Left renal cortex interstitium (tissue), 4 donors: ENCODE data around the gene DCLK2. TPM values are rescaled to one million over a fixed set of nuclear protein-coding genes. Genes with fewer than 3 reads are reported as not detected.

ENCODE experiments used
- DNase-seq, 4 donors: peaks; one replicate each; pipeline ENCODE4 v3.0.0-alpha.2; 2013; ENCODE audit warnings: low read depth in 4 of 4, low spot score in 2 of 4, missing footprints in 1 of 4
- polyA plus RNA-seq, 4 donors: library from polyadenylated mRNA; unstranded; fragments of 120-200 nt; gene quantifications; one replicate each; pipeline ENCODE4 v1.2.1, GENCODE V29; 2013; ENCODE audit not compliant: insufficient read length in 4 of 4

Gene DCLK2
- polyA plus RNA-seq, 4 donors, result 11.7 to 13.2 (median 12.2) TPM

DNA sequence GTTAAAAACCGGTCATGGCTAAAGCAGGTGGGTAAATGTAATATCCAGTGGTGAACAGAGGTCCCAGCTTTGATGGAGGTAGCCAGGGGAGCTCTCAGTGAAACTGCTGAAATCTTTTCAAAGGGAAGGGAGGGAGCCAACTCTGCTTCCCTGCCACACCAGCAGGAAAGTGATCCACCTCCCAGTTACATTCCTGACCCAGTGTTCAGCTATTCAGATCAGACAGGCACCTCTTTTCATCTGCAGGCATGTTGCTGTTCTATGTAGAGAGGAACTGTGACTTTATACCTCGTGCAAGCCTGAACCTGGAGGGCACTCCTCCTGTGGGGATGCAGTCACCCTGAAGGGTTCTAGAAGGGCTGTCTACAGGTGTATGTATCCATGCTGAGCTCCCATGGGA is 37.6 kb downstream of the DCLK2 start:
- DNase-seq, result no peak

GRCh38 chr4:150116506-150116905 is 38.3 kb downstream of the DCLK2 start:
- DNase-seq, result no peak

DNA sequence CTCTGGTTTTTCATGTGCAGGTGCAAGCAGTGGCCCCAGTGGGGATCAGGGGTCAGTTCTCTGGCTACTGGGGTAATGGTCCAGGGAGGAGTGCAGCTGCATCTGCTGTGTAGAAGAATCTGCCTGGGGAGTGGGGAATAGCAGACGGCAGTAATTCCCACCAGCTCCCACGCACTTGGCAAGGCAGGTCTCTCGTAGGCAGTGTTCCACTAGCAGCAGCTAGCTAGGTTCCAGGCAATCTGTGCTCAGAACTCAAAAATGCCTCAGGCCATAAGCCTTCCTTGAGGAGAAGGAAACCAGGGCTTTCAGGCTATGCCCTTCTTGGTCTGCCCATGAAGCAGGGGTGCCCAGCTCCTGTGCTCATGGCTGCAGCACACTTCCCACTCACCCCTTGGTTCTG is 38.8 kb downstream of the DCLK2 start:
- DNase-seq, result no peak

GRCh38 chr4:150117629-150118028 is 39.4 kb downstream of the DCLK2 start:
- DNase-seq, result no peak

DNA sequence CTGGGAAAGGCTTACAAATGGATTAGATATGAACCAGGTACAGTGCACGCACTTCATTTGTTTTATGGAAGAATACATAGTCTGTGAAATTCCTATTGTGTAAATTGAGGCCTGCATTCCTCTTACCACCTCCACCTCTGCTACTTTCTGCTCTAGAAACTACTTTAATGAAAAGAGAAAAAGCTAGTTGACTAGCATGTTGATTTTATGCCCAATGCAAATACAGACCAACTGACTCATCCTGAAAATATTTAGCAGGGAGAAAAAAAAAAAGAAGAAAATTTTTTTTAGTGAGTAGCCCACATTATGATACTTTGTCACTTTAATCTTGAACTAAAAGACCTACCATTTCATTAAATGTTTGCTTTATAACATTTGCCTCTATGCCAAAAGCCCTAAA is 41.2 kb downstream of the DCLK2 start:
- no peak for DNase-seq

GRCh38 chr4:150123087-150123486 is 44.8 kb downstream of the DCLK2 start:
- DNase-seq, result no peak

GRCh38 chr4:150123796-150124677 is 45.8 kb downstream of the DCLK2 start:
- DNase-seq, result no peak

DNA sequence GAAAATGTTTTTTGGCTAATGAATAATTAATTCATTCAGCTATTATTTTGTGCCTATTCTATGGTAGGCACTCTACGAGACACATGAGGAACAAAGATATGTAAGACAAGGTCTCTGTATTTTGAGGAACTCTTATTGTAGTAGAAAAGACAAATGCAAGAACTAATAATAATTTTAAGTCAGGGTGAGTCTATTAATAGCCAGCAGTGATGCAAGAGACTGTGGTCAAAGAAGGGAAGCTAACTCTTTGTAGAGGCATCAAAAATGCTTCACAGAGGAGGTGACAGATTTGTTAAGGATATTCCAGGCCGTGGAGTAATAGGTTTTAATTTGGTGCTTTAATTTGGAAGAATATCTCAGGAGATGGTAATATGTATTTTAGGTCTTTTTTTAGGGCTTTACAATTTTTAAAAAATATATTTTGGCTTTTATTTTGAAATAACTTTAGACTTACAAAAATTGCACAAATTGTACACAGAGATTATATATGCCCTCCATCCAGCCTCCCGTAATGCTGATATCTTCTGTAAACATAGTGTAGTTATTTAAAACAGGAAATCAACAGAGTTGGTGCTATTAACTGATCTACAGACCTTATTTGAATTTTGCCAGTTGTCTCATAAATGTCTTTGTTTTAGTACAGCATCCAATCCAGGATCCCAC is 48.1 kb downstream of the DCLK2 start:
- DNase-seq, result no peak

- no peak for DNase-seq
These were observed 48.6 kb downstream of the DCLK2 start for GRCh38 chr4:150126864-150127203.

DNA sequence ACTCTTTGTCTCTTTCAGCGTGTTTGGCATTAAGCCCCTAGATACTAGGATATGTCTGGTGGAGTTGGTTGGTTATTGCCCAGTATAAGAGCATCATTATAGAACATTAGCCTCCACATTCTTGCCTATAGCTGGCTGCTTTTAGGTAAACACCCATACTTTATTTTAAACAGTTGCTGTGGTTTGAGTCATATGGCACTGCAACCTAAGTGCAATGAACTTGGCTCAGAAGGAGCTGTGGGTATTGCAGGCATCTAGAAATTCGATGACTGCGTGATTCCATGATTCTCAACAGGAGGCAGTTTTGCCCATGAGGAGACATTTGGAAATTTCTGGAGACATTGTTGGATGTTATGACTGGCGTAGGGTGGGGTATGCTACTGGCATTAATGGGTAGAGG is 49.5 kb downstream of the DCLK2 start:
- no peak for DNase-seq

GRCh38 chr4:150130933-150131332 is 52.7 kb downstream of the DCLK2 start:
- DNase-seq, result no peak

GRCh38 chr4:150131581-150132228 is 53.5 kb downstream of the DCLK2 start:
- DNase-seq, result no peak

- DNase-seq, result no peak
These were observed 55.4 kb downstream of the DCLK2 start for GRCh38 chr4:150133605-150134004.

DNA sequence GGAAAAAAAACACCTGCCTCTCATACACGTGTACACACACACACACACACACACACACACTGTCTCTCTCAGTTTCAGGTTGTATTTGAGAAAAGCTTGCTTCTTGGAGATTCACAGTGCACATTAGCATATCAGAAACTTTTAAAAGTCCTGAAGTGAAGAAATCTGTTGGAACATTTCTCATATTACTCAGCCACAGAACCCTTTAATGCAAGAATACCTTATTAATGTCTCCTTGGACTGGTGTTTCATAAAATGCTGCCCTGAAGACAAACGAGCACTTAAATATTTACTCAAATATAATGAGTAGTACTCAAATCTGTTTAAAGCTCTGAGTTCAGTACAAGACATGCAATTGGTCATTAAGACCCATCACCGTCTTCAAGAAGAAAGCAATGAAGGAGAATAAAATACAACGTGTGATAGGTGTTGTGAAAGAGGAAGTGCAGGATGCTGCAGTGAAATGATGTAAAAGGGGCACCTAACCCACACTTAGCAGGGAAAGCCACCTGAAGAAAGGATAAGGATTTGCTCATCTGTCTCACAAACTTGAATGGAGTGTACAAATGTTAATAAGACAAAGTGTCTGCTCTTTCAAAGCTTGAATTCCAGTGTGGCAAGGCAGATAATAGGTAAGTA is 57.0 kb downstream of the DCLK2 start:
- no peak for DNase-seq

DNA sequence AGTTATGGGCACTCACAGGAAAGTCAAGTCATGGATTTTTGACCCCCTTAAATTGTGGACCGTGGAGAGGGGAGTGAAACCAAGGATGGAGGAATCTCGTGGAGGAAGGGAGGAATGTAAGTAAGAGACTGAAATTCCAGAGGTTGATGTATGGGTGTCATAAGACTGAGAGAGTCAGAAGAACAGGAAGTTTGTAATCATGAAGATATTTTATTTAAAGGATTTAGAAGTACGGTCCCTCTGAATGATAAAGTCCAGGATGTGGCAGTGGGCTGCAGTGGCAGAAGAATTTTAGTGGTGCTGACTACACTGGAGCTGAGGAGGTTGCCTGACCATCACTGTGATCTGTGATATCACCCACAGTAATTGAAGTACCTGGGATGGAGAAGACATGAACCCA is 57.8 kb downstream of the DCLK2 start:
- DNase-seq, result no peak

DNA sequence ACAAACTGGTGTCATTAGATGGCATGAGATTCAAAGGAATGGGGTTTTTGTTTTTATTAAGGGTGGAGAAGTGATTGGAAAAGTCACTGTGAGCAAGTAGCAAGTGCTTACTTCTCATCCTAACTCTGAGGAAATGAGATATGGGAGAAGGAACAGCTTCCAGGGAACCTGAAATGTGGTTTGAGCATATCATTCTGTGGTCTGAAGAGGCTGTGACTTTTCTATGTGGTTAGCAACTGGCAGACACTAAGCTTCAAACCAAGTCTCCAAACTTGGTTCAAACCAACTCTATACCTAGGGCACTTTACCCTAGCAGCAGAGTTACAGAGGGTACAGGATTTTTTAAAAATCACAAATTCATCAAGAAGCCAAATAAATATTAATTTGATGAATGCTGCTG is 58.2 kb downstream of the DCLK2 start:
- no peak for DNase-seq

- no peak for DNase-seq
These were observed 61.1 kb downstream of the DCLK2 start for GRCh38 chr4:150139297-150139865.

DNA sequence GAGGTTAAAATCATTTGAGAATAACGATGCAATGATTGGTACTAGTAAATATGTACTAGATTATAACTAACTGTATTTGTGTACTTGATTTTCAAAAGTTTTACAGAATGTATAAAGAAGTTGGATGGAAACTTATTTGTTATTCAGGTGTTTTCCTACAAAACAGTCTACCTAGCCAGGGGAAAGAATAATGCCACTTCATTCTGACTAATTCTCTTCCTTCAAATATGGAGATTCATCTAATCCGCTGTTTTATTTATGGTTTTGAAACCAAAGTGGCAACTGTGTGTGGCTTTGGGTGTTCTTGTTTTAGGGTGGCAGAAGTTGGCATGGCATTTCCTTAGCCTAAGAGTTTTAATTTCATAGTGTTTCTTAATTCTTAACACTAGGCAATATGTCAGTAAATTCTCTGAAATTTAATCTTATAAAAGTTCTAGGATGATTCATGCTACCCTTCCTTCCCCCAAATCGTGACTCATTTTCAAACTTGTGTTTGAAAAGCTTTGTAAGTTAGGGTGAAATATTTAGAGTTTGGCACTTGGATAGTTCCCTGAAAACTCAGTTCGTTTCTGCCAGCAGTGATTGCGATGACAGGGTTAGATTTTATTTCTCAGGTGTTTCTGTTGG is 62.6 kb downstream of the DCLK2 start:
- DNase-seq, result no peak

DNA sequence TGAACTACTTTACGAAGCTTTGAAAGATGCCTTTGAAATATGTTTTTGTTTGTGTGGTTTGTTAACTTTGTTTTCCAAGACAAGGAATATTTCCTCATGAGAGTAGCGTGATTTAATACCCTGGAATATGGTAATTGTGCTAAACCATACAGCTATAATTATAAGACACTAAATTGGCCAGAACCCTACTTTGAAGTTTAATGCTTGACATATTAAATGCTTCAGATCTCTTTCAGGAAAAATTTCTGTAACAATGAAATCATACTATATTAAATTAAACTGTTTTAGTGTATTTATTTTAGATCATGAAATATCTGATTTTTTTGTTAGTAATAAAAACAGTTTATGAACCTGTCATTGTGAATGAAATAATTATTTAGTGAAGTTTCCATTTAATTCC is 63.5 kb downstream of the DCLK2 start:
- peak in 2 of 4 donors; percentile 13 to 38 for DNase-seq

GRCh38 chr4:150142831-150143230 is 64.6 kb downstream of the DCLK2 start:
- no peak for DNase-seq
